Heart left ventricle (tissue), 16 donors: ENCODE measurements around the gene PRG3. TPM values are rescaled to one million over a fixed set of nuclear protein-coding genes. Genes with fewer than 3 reads are reported as not detected.

ENCODE experiments used
- ATAC-seq, 4 donors: fragments of 200-7000 bp; cut with Tn5 transposase; one replicate each; pipeline ENCODE4 v1.9.1; 2020 to 2022; ENCODE audit warnings: moderate library complexity in 4 of 4, mild to moderate bottlenecking in 3 of 4, moderate number of reproducible peaks in 1 of 4
- DNase-seq, 5 donors: peaks; one replicate each; pipeline ENCODE4 v3.0.0-alpha.2; 2020
- H3K27ac ChIP-seq, 12 donors: fragments of 200-600 bp; sonication (generic) in 4 of 12; one replicate each; pipeline versions ENCODE4 v1.5.0 to v1.8.0; 2016 to 2022; ENCODE audit warnings: mild to moderate bottlenecking in 2 of 12
- H3K27me3 ChIP-seq, 9 donors: fragments of 200-600 bp; sonication (generic) in 2 of 9; one replicate each; pipeline versions ENCODE4 v1.5.1 to v1.8.0; 2016 to 2022; ENCODE audit warnings: mild to moderate bottlenecking in 3 of 9
- H3K36me3 ChIP-seq, 9 donors: fragments of 200-600 bp; sonication (generic) in 2 of 9; one replicate each; pipeline versions ENCODE4 v1.5.0 to v1.8.0; 2018 to 2022; ENCODE audit warnings: mild to moderate bottlenecking in 2 of 9
- H3K4me1 ChIP-seq, 12 donors: fragments of 200-600 bp; sonication (generic) in 4 of 12; one replicate each; pipeline versions ENCODE4 v1.5.0 to v1.8.0; 2016 to 2022; ENCODE audit warnings: mild to moderate bottlenecking in 3 of 12
- H3K4me3 ChIP-seq, 12 donors: fragments of 200-600 bp; sonication (generic) in 4 of 12; one replicate each; pipeline versions ENCODE4 v1.5.0 to v1.8.0; 2017 to 2022; ENCODE audit warnings: mild to moderate bottlenecking in 9 of 12, moderate library complexity in 4 of 12
- H3K9me3 ChIP-seq, 12 donors: fragments of 200-600 bp; sonication (generic) in 4 of 12; one replicate each; pipeline versions ENCODE4 v1.5.0 to v1.8.0; 2016 to 2022; ENCODE audit warnings: mild to moderate bottlenecking in 1 of 12
- CTCF ChIP-seq, 12 donors: fragments of 200-600 bp; sonication (generic) in 4 of 12; IDR thresholded peaks; one replicate each; pipeline versions ENCODE4 v1.5.0 to v1.8.0; 2018 to 2022; ENCODE audit warnings: antibody characterized with exemption in 12 of 12, mild to moderate bottlenecking in 5 of 12
- POLR2A ChIP-seq, 2 donors: fragments of 450-650 bp; IDR thresholded peaks; one replicate each; pipeline ENCODE4 v1.6.1; 2017; ENCODE audit warnings: antibody characterized with exemption in 2 of 2, mild to moderate bottlenecking in 2 of 2, moderate library complexity in 2 of 2
- WGBS, 4 donors: extraction: QIAGEN DNeasy Blood & Tissue Kit in 2 of 4; methylation state at CpG; one replicate each; pipeline versions ENCODE4 v1.1.5 to v1.1.7; 2013 to 2018; 5-methylcytosine and 5-hydroxymethylcytosine counted together
- intact Hi-C, 10 donors: fragments of 100-400 bp; cut with DNase I; formaldehyde crosslinking; loops; one replicate each; pipeline versions ENCODE4 v1.11.1 to v1.14.2; 2022
- polyA plus RNA-seq, 2 donors: library from polyadenylated mRNA; stranded (reverse); fragments of 200-250 nt; gene quantifications; one replicate each; pipeline ENCODE4 v1.2.3, GENCODE V29; 2013
- total RNA-seq, 9 donors: library from RNA; depleted of rRNA in 2 of 9; stranded (reverse); fragments of >200 nt in 2 of 9; fragmentation: NEBNext Ultra II Directional in 3 of 9; extraction: Animal tissue kit (Norgen Biotek cat#: 25700) in 3 of 9; gene quantifications; one replicate each; pipeline versions ENCODE4 v1.1.0 to v1.2.4, GENCODE V29; 2016 to 2023
- donor health status: ischemic (EF 13 %, LVEDD 7.1; RV severe dilation, severe dysfunction).
- donor health status: healthy with polysubstance abuse.
- donor health status: DM: no; HTN: yes; CAD: no.
- donor health status: DM: no; HTN: no; CAD: no.
- donor health status: ischemic (EF 25% LVEDD 6.9; RV normal size, moderate dysfunction).
- donor health status: ischemic (EF 25% LVEDD 5.7; RV mildly dilated, moderate dysfunction).
- donor health status: healthy.
- donor health status: DM: yes; HTN: yes; CAD: no.
- donor health status: ischemic (EF 35%, LVEDD 5.7; RV mildly dilated, moderate dysfunction).
- donor health status: nonischemic (EF 11% LVEDD 7.7; RV severe dilation, severe dysfunction).
- donor health status: DM: yes; HTN: yes; CAD: no.
- donor health status: PGD.
- donor health status: ischemic (EF 29% LVEDD 5.4; RV normal size, mild dysfunction).
- donor health status: nonischemic (EF 23%, LVEDD 6.1; RV moderate dilation, normal function).

PRG3 gene
- total and polyA plus RNA-seq, 11 donors = not detected

GRCh38 chr11:57407010-57407920 is 26.3 kb upstream of the PRG3 start:
- no peaks in the 10 kb centered on the region for H3K9me3 ChIP-seq
- WGBS, 4 donors = 61 to 66% (median 62%) methylated on average over 9 of the region's 9 CpGs
- peak in 2 of 12 donors; percentile 21 to 32 for TF ChIP-seq CTCF (IDR thresholded peaks at IDR 0.05)
- no peak for TF ChIP-seq POLR2A (IDR thresholded peaks at IDR 0.05)
- no peak overlapping the region for H3K4me3 ChIP-seq
- H3K4me1 ChIP-seq = peaks cover 4 to 32% (median 22%) of the 10 kb centered on the region in 12 donors
- H3K27ac ChIP-seq = peak overlapping the region in 11 of 12 donors; percentile 33 to 75 (median 69)
- H3K27me3 ChIP-seq = no peaks in the 10 kb centered on the region
- intact Hi-C loops = loop anchor here in 3 of 10 donors (2.0 to 5.0 kb wide), 4 partner anchors 18 to 60 kb away; no protein-coding TSS in a partner anchor
- ATAC-seq (peak; percentile 55 to 81 (median 66)), DNase-seq (peak in 4 of 5 donors; percentile 39 to 61 (median 53))
- peaks cover 0 to 61% (median 52%) of the 10 kb centered on the region in 9 donors for H3K36me3 ChIP-seq

GRCh38 chr11:57406337-57406904 is 25.5 kb upstream of the PRG3 start:
- Histone ChIP-seq H3K27me3 (no peaks in the 10 kb centered on the region), H3K9me3 (no peaks in the 10 kb centered on the region), H3K4me3 (no peak overlapping the region), H3K27ac (peak overlapping the region in 11 of 12 donors; percentile 33 to 75 (median 69)), H3K36me3 (peaks cover 0 to 53% (median 44%) of the 10 kb centered on the region in 9 donors), H3K4me1 (peaks cover 4 to 32% (median 22%) of the 10 kb centered on the region in 12 donors)
- TF ChIP-seq CTCF (IDR thresholded peaks at IDR 0.05) = no peak
- ATAC-seq (peak; percentile 55 to 93 (median 78)), DNase-seq (peak; percentile 34 to 71 (median 38))
- WGBS, 4 donors = 46 to 53% (median 47%) methylated on average over 4 of the region's 4 CpGs
- intact Hi-C loops = loop anchor here in 3 of 10 donors (2.0 to 5.0 kb wide), 4 partner anchors 18 to 59 kb away; no protein-coding TSS in a partner anchor

GRCh38 chr11:57405271-57405860 is 24.4 kb upstream of the PRG3 start:
- Histone ChIP-seq H3K4me3 (no peak overlapping the region), H3K27ac (peak overlapping the region in 9 of 12 donors; percentile 10 to 75 (median 69)), H3K9me3 (no peaks in the 10 kb centered on the region), H3K4me1 (peaks cover 4 to 32% (median 22%) of the 10 kb centered on the region in 12 donors), H3K27me3 (no peaks in the 10 kb centered on the region), H3K36me3 (peaks cover 0 to 42% (median 33%) of the 10 kb centered on the region in 9 donors)
- TF ChIP-seq POLR2A (IDR thresholded peaks at IDR 0.05) (no peak), CTCF (IDR thresholded peaks at IDR 0.05) (no peak)
- ATAC-seq (peak in 2 of 4 donors; percentile 23 to 26), DNase-seq (no peak)
- whole genome bisulfite sequencing, 4 donors = 75 to 87% (median 86%) methylated on average over 4 of the region's 4 CpGs
- intact Hi-C loops = loop anchor here in 2 of 10 donors (5.0 kb wide), 2 partner anchors 53 to 58 kb away; no protein-coding TSS in a partner anchor
